ENCODE measurements around the gene PDCD4. TPM values are rescaled to one million over a fixed set of nuclear protein-coding genes. Genes with fewer than 3 reads are reported as not detected.

Gene PDCD4
- total and polyA plus RNA-seq, 10 of the 15 experiments (the other 5 are each of a cell fraction or from before 2014, with no cell fraction given): 101 to 372 (median 171) TPM

GRCh38 chr10:110857265-110858171 is 14.2 kb upstream of the PDCD4 start (continued):
- no peak for TF ChIP-seq EP300 (IDR thresholded peaks at IDR 0.05; ENCODE audit: borderline replicate concordance in 1 of 2, control insufficient read depth in 1 of 2, low read depth in 2 of 2, low read length in 2 of 2)
- TF ChIP-seq, protein P1, sequence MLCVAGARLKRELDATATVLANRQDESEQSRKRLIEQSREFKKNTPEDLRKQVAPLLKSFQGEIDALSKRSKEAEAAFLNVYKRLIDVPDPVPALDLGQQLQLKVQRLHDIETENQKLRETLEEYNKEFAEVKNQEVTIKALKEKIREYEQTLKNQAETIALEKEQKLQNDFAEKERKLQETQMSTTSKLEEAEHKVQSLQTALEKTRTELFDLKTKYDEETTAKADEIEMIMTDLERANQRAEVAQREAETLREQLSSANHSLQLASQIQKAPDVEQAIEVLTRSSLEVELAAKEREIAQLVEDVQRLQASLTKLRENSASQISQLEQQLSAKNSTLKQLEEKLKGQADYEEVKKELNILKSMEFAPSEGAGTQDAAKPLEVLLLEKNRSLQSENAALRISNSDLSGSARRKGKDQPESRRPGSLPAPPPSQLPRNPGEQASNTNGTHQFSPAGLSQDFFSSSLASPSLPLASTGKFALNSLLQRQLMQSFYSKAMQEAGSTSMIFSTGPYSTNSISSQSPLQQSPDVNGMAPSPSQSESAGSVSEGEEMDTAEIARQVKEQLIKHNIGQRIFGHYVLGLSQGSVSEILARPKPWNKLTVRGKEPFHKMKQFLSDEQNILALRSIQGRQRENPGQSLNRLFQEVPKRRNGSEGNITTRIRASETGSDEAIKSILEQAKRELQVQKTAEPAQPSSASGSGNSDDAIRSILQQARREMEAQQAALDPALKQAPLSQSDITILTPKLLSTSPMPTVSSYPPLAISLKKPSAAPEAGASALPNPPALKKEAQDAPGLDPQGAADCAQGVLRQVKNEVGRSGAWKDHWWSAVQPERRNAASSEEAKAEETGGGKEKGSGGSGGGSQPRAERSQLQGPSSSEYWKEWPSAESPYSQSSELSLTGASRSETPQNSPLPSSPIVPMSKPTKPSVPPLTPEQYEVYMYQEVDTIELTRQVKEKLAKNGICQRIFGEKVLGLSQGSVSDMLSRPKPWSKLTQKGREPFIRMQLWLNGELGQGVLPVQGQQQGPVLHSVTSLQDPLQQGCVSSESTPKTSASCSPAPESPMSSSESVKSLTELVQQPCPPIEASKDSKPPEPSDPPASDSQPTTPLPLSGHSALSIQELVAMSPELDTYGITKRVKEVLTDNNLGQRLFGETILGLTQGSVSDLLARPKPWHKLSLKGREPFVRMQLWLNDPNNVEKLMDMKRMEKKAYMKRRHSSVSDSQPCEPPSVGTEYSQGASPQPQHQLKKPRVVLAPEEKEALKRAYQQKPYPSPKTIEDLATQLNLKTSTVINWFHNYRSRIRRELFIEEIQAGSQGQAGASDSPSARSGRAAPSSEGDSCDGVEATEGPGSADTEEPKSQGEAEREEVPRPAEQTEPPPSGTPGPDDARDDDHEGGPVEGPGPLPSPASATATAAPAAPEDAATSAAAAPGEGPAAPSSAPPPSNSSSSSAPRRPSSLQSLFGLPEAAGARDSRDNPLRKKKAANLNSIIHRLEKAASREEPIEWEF (IDR thresholded peaks at IDR 0.05; ENCODE audit: insufficient replicate concordance, low read depth, low read length): no peak
- TF ChIP-seq DPF2 (IDR thresholded peaks at IDR 0.05): peak; percentile 48; the same call in 1 of the 2 replicates
- TF ChIP-seq ZNF687 (IDR thresholded peaks at IDR 0.05): 0 out of 2 replicates have a peak, but pooled peaks have one; percentile 40
- TF ChIP-seq RUNX3 (IDR thresholded peaks at IDR 0.05; ENCODE audit: low read length): peak; percentile 15; the same call in 1 of the 2 replicates
- TF ChIP-seq CEBPB (IDR thresholded peaks at IDR 0.05; ENCODE audit: borderline replicate concordance in 1 of 2, low read depth in 2 of 2, low read length in 2 of 2): peak in 1 of 2 experiments; percentile 89; a peak in 1 of 4 replicates
- peak; percentile 33; the same call in 1 of the 2 replicates for TF ChIP-seq EED (IDR thresholded peaks at IDR 0.05; ENCODE audit: low read depth)
- peak in 1 of 2 experiments; percentile 55; a peak in 2 of 4 replicates for TF ChIP-seq IKZF2 (IDR thresholded peaks at IDR 0.05)
- peak; percentile 72; the same call in 1 of the 3 replicates for TF ChIP-seq POU2F2 (IDR thresholded peaks at IDR 0.05; ENCODE audit: borderline replicate concordance, low read depth, low read length)

All from GM12878 (cell line).